ENCODE data around the gene ZDHHC16.

ZDHHC16 gene

GRCh38 chr10:97497572-97498075, 51.6 kb downstream of the ZDHHC16 start (continued):
- TF ChIP-seq, protein P1, sequence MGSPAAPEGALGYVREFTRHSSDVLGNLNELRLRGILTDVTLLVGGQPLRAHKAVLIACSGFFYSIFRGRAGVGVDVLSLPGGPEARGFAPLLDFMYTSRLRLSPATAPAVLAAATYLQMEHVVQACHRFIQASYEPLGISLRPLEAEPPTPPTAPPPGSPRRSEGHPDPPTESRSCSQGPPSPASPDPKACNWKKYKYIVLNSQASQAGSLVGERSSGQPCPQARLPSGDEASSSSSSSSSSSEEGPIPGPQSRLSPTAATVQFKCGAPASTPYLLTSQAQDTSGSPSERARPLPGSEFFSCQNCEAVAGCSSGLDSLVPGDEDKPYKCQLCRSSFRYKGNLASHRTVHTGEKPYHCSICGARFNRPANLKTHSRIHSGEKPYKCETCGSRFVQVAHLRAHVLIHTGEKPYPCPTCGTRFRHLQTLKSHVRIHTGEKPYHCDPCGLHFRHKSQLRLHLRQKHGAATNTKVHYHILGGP (tag by site-specific recombination; IDR thresholded peaks at IDR 0.05) = no peak
- TF ChIP-seq ZNF37A (tag by site-specific recombination; IDR thresholded peaks at IDR 0.05) (no peak), ZNF324 (tag by site-specific recombination; IDR thresholded peaks at IDR 0.05) (peak; percentile 90; the same call in 1 of the 2 replicates), ZXDB (tag by site-specific recombination; IDR thresholded peaks at IDR 0.05) (no peak), GLI4 (tag by site-specific recombination; IDR thresholded peaks at IDR 0.05) (no peak), ZNF670 (tag by site-specific recombination; IDR thresholded peaks at IDR 0.05; ENCODE audit: low read depth) (no peak), ZFP69B (tag by site-specific recombination; IDR thresholded peaks at IDR 0.05) (no peak), ZNF223 (tag by site-specific recombination; IDR thresholded peaks at IDR 0.05) (0 out of 2 replicates have a peak, but pooled peaks have one; percentile 20), ZNF549 (tag by site-specific recombination; IDR thresholded peaks at IDR 0.05) (no peak), ZNF23 (tag by site-specific recombination; IDR thresholded peaks at IDR 0.05; ENCODE audit: borderline replicate concordance) (no peak), ZEB2 (tag by site-specific recombination; IDR thresholded peaks at IDR 0.05) (peak; percentile 59; the same call in 1 of the 2 replicates), ZNF501 (tag by site-specific recombination; IDR thresholded peaks at IDR 0.05) (no peak; the same call in 1 of the 2 replicates), IKZF3 (tag by site-specific recombination; IDR thresholded peaks at IDR 0.05) (peak; percentile 78), YY1 (tag by site-specific recombination; IDR thresholded peaks at IDR 0.05) (no peak), ZNF169 (tag by site-specific recombination; IDR thresholded peaks at IDR 0.05) (no peak), ZFP3 (tag by site-specific recombination; IDR thresholded peaks at IDR 0.05; ENCODE audit: low read depth) (no peak), ZNF660 (tag by site-specific recombination; IDR thresholded peaks at IDR 0.05) (peak; percentile 72; the same call in 1 of the 2 replicates), ZNF10 (tag by site-specific recombination; IDR thresholded peaks at IDR 0.05) (no peak), ZNF777 (tag by site-specific recombination; IDR thresholded peaks at IDR 0.05; ENCODE audit: borderline replicate concordance) (no peak), OSR2 (tag by site-specific recombination; IDR thresholded peaks at IDR 0.05) (no peak), ZNF521 (tag by site-specific recombination; IDR thresholded peaks at IDR 0.05) (no peak), PBX3 (CRISPR knock-in tag; IDR thresholded peaks at IDR 0.05) (no peak), ZBTB21 (tag by site-specific recombination; IDR thresholded peaks at IDR 0.05) (peak; percentile 60; the same call in 1 of the 2 replicates), ZNF513 (tag by site-specific recombination; IDR thresholded peaks at IDR 0.05) (no peak), ZNF529 (tag by site-specific recombination; IDR thresholded peaks at IDR 0.05; ENCODE audit: insufficient replicate concordance) (no peak), ZNF221 (tag by site-specific recombination; IDR thresholded peaks at IDR 0.05; ENCODE audit: borderline replicate concordance) (no peak), OVOL3 (tag by site-specific recombination; IDR thresholded peaks at IDR 0.05) (no peak), FEZF1 (tag by site-specific recombination; IDR thresholded peaks at IDR 0.05) (no peak), PRDM1 (tag by site-specific recombination; IDR thresholded peaks at IDR 0.05) (no peak), SCRT2 (tag by site-specific recombination; IDR thresholded peaks at IDR 0.05) (no peak), ZNF18 (tag by site-specific recombination; IDR thresholded peaks at IDR 0.05) (peak; percentile 65), ZNF518A (tag by site-specific recombination; conservative IDR thresholded peaks at IDR 0.05; ENCODE audit: low read depth) (no peak; the same call in 1 of the 2 replicates)
